ENCODE results near the gene PLCG2. TPM values are rescaled to one million over a fixed set of nuclear protein-coding genes. Genes with fewer than 3 reads are reported as not detected.
"Not testable (repeated sequence)": the region's sequence is repeated elsewhere in the genome, so short reads cannot be mapped to it uniquely, and the experiment has no call there.

Gene PLCG2
- polyA plus RNA-seq, 2 of the 4 experiments (the other 2 are of a cell fraction): 2.8 to 6.0 TPM

GRCh38 chr16:81876273-81876900 lies 97.3 kb downstream of the PLCG2 start:
- DNase-seq (ENCODE audit: low read depth in 1 of 2, low spot score in 1 of 2) (no peak), FAIRE-seq (no peak), ATAC-seq (no peak)
- no peaks in the 10 kb centered on the region for H3K9me3 ChIP-seq
- H3K4me3 ChIP-seq: no peak overlapping the region
- no peaks in the 10 kb centered on the region for H3K4me1 ChIP-seq
- no peak overlapping the region for H3K4me2 ChIP-seq
- ChIA-PET CTCF (interaction anchor here (0.7 to 5.2 kb wide), 5 partner anchors 8 to 19 kb away, joined by 3 to 31 read pairs (median 3); no protein-coding TSS in a partner anchor), POLR2A (no interaction called here)
- no peak for TF ChIP-seq FOXS1 (CRISPR knock-in tag; IDR thresholded peaks at IDR 0.05)
- TF ChIP-seq NFE2L2 (conservative IDR thresholded peaks at IDR 0.05; ENCODE audit: low read length): no peak
- no peak for TF ChIP-seq ZSCAN20 (CRISPR knock-in tag; IDR thresholded peaks at IDR 0.05)
- TF ChIP-seq RCOR1 (IDR thresholded peaks at IDR 0.05; ENCODE audit: low read depth, low read length): no peak
- no peak for TF ChIP-seq EHF (CRISPR knock-in tag; IDR thresholded peaks at IDR 0.05)
- no peak for TF ChIP-seq MAZ (IDR thresholded peaks at IDR 0.05; ENCODE audit: borderline replicate concordance, low read depth, low read length)
- no peak for TF ChIP-seq REST (IDR thresholded peaks at IDR 0.05)
- TF ChIP-seq POLR2A (IDR thresholded peaks at IDR 0.05; ENCODE audit: low read length): no peak
- no peak for TF ChIP-seq ZFP36 (IDR thresholded peaks at IDR 0.05; ENCODE audit: borderline replicate concordance, partially characterized antibody)
- no peak for TF ChIP-seq RFX5 (IDR thresholded peaks at IDR 0.05)
- no peak for TF ChIP-seq ELK1 (IDR thresholded peaks at IDR 0.05; ENCODE audit: low read depth, low read length)
- no peak for TF ChIP-seq NPAS2 (CRISPR knock-in tag; IDR thresholded peaks at IDR 0.05; ENCODE audit: borderline replicate concordance)
- no peak for TF ChIP-seq SREBF2 (IDR thresholded peaks at IDR 0.05)
- TF ChIP-seq POLR2AphosphoS2 (conservative IDR thresholded peaks at IDR 0.05; ENCODE audit: low read length): no peak
- no peak for TF ChIP-seq PHF8 (IDR thresholded peaks at IDR 0.05; ENCODE audit: borderline replicate concordance, low read depth)
- TF ChIP-seq PBX3 (IDR thresholded peaks at IDR 0.05): no peak
- no peak for TF ChIP-seq ESRRA (IDR thresholded peaks at IDR 0.05; ENCODE audit: borderline replicate concordance, low read length)
- no peak for TF ChIP-seq GATA3 (IDR thresholded peaks at IDR 0.05; ENCODE audit: borderline replicate concordance)
- no peak for TF ChIP-seq NR3C1 (IDR thresholded peaks at IDR 0.05)
- TF ChIP-seq E2F6 (IDR thresholded peaks at IDR 0.05; ENCODE audit: borderline replicate concordance, low read depth): no peak
- WGBS (ENCODE audit: missing lambda C conversion rate): 79% methylated on average over 10 of the region's 10 CpGs
- H3K27ac ChIP-seq: no peak overlapping the region

GRCh38 chr16:81877490-81877889 lies 98.4 kb downstream of the PLCG2 start:
- H3K27ac ChIP-seq; POLR2A ChIA-PET; DNase-seq (ENCODE audit: low read depth in 1 of 2, low spot score in 1 of 2); H3K4me1 ChIP-seq; H3K4me2 ChIP-seq; H3K9me3 ChIP-seq; ATAC-seq; H3K4me3 ChIP-seq; FAIRE-seq: not testable (repeated sequence)
- CTCF ChIA-PET: interaction anchor here (5.2 kb wide), 1 partner anchor 8 kb away, joined by 31 read pairs; no protein-coding TSS in a partner anchor
- WGBS (ENCODE audit: missing lambda C conversion rate): 82% methylated on average over 12 of the region's 12 CpGs
